Cerebellar cortex (tissue), 1 donor: Measurements from ENCODE around the gene HSPB9.

Experiments used
- DNase-seq: peaks from one replicate; pipeline ENCODE4 v3.0.0-alpha.2; 2015; ENCODE audit warnings: low spot score

Gene HSPB9

GRCh38 chr17:42146911-42147607, 24.5 kb downstream of the HSPB9 start:
- no peak for DNase-seq

GRCh38 chr17:42153919-42154742, 31.5 kb downstream of the HSPB9 start:
- no peak for DNase-seq

GRCh38 chr17:42155614-42156045, 33.0 kb downstream of the HSPB9 start:
- DNase-seq: no peak

GRCh38 chr17:42159796-42160530, 37.4 kb downstream of the HSPB9 start:
- no peak for DNase-seq

- no peak for DNase-seq
Observed at GRCh38 chr17:42160531-42160910, 37.9 kb downstream of the HSPB9 start.

- no peak for DNase-seq
Observed at GRCh38 chr17:42163113-42163512, 40.5 kb downstream of the HSPB9 start.

GRCh38 chr17:42163696-42164407, 41.2 kb downstream of the HSPB9 start:
- no peak for DNase-seq

- DNase-seq: no peak
Observed at GRCh38 chr17:42165751-42166150, 43.1 kb downstream of the HSPB9 start.

- DNase-seq: no peak
Observed at GRCh38 chr17:42166196-42166763, 43.7 kb downstream of the HSPB9 start.

- no peak for DNase-seq
Observed at GRCh38 chr17:42167807-42168206, 45.2 kb downstream of the HSPB9 start.

- DNase-seq: no peak
Observed at GRCh38 chr17:42169351-42169750, 46.7 kb downstream of the HSPB9 start.

GRCh38 chr17:42171831-42172230, 49.2 kb downstream of the HSPB9 start:
- no peak for DNase-seq
